Upper lobe of left lung (tissue), 6 donors: ENCODE results near the gene SPATA17. TPM values are rescaled to one million over a fixed set of nuclear protein-coding genes. Genes with fewer than 3 reads are reported as not detected.

Experiments
- ATAC-seq, 2 donors: fragments of 200-7000 bp; cut with Tn5 transposase; one replicate each; pipeline ENCODE4 v1.9.1; 2022; ENCODE audit warnings: mild to moderate bottlenecking in 2 of 2, moderate library complexity in 2 of 2; ENCODE audit not compliant: low FRiP score in 2 of 2
- DNase-seq, 2 donors: peaks; one replicate each; pipeline ENCODE4 v3.0.0-alpha.2; 2019 to 2020
- H3K27ac ChIP-seq, 4 donors: fragments of 200-600 bp; sonication (generic); one replicate each; pipeline ENCODE4 v1.5.1; 2016 to 2019
- H3K27me3 ChIP-seq, 4 donors: fragments of 200-600 bp; sonication (generic); one replicate each; pipeline ENCODE4 v1.5.1; 2017 to 2019
- H3K36me3 ChIP-seq, 4 donors: fragments of 200-600 bp; sonication (generic); one replicate each; pipeline ENCODE4 v1.5.1; 2016 to 2019
- H3K4me1 ChIP-seq, 4 donors: fragments of 200-600 bp; sonication (generic); one replicate each; pipeline ENCODE4 v1.5.1; 2018 to 2019
- H3K4me3 ChIP-seq, 4 donors: fragments of 200-600 bp; sonication (generic); one replicate each; pipeline ENCODE4 v1.5.1; 2017 to 2019; ENCODE audit warnings: mild to moderate bottlenecking in 2 of 4, moderate library complexity in 1 of 4
- H3K9me3 ChIP-seq, 4 donors: fragments of 200-600 bp; sonication (generic); one replicate each; pipeline ENCODE4 v1.5.1; 2018 to 2019
- CTCF ChIP-seq, 6 experiments: fragments of 450-650 bp in 4 of 6; fragments of 200-600 bp in 2 of 6; sonication (generic) in 2 of 6; IDR thresholded peaks; one replicate each; pipeline ENCODE4 v1.5.1; 2016 to 2019; ENCODE audit warnings: antibody characterized with exemption in 6 of 6
- EP300 ChIP-seq, 4 donors: sonication (generic); formaldehyde crosslinking; IDR thresholded peaks; one replicate each; pipeline ENCODE4 v1.5.1; 2017; ENCODE audit warnings: antibody characterized with exemption in 4 of 4, control low read depth in 2 of 4
- POLR2A ChIP-seq, 4 donors: fragments of 450-650 bp; IDR thresholded peaks; one replicate each; pipeline ENCODE4 v1.5.1; 2016 to 2017; ENCODE audit warnings: antibody characterized with exemption in 4 of 4, mild to moderate bottlenecking in 2 of 4
- POLR2AphosphoS5 ChIP-seq, 2 donors: sonication (generic); formaldehyde crosslinking; IDR thresholded peaks; one replicate each; pipeline ENCODE4 v1.5.1; 2017; ENCODE audit warnings: antibody characterized with exemption in 2 of 2
- WGBS, 2 donors: methylation state at CpG; one replicate each; pipeline ENCODE4 v1.1.5; 2017 to 2018; 5-methylcytosine and 5-hydroxymethylcytosine counted together
- total RNA-seq, 6 donors: library from RNA; depleted of rRNA in 4 of 6; stranded (reverse); fragments of >200 nt in 4 of 6; gene quantifications; one replicate each; pipeline versions ENCODE4 v1.1.0 to v1.2.1, GENCODE V29; 2016 to 2021
- donor health status: DM: no; HTN: no; CAD: no; lungs with moderate emphysema.
- donor health status: DM: no; HTN: yes; CAD: no; lungs with severe emphysema.

Gene SPATA17
- total RNA-seq, 6 donors from 2014 or later, result 0.63 to 17.0 (median 1.6) TPM

- Histone ChIP-seq H3K4me3 (no peak overlapping the region), H3K27ac (no peak overlapping the region), H3K27me3 (no peaks in the 10 kb centered on the region), H3K36me3 (no peaks in the 10 kb centered on the region), H3K9me3 (no peaks in the 10 kb centered on the region), H3K4me1 (no peaks in the 10 kb centered on the region)
- ATAC-seq, result no peak
- WGBS, 2 donors, result 93 to 96% methylated on average over 4 of the region's 4 CpGs
- TF ChIP-seq POLR2A (IDR thresholded peaks at IDR 0.05) (no peak), CTCF (IDR thresholded peaks at IDR 0.05) (no peak), EP300 (IDR thresholded peaks at IDR 0.05) (no peak), POLR2AphosphoS5 (IDR thresholded peaks at IDR 0.05) (no peak)
- DNase-seq, result no peak
These were observed 19.5 kb downstream of the SPATA17 start for GRCh38 chr1:217650674-217651073.

GRCh38 chr1:217660353-217661062 lies 29.4 kb downstream of the SPATA17 start:
- H3K36me3 ChIP-seq, result no peaks in the 10 kb centered on the region
- ATAC-seq (peak in 1 of 2 donors; percentile 32), DNase-seq (no peak)
- 47 to 56% methylated on average over 5 of the region's 5 CpGs for WGBS, 2 donors
- no peaks in the 10 kb centered on the region for H3K4me1 ChIP-seq
- no peaks in the 10 kb centered on the region for H3K27me3 ChIP-seq
- H3K27ac ChIP-seq, result no peak overlapping the region
- H3K9me3 ChIP-seq, result no peaks in the 10 kb centered on the region
- no peak for TF ChIP-seq POLR2AphosphoS5 (IDR thresholded peaks at IDR 0.05)
- TF ChIP-seq POLR2A (IDR thresholded peaks at IDR 0.05), result no peak
- peak in 2 of 6 experiments; percentile 10 to 28 for TF ChIP-seq CTCF (IDR thresholded peaks at IDR 0.05)
- no peak overlapping the region for H3K4me3 ChIP-seq

- Histone ChIP-seq H3K36me3 (no peaks in the 10 kb centered on the region), H3K4me1 (no peaks in the 10 kb centered on the region), H3K9me3 (no peaks in the 10 kb centered on the region), H3K4me3 (no peak overlapping the region), H3K27ac (no peak overlapping the region), H3K27me3 (no peaks in the 10 kb centered on the region)
- TF ChIP-seq EP300 (IDR thresholded peaks at IDR 0.05), result no peak
- no peak for TF ChIP-seq POLR2A (IDR thresholded peaks at IDR 0.05)
- no peak for TF ChIP-seq POLR2AphosphoS5 (IDR thresholded peaks at IDR 0.05)
- no peak for TF ChIP-seq CTCF (IDR thresholded peaks at IDR 0.05)
- no peak for DNase-seq
- ATAC-seq, result no peak
These were observed 30.3 kb downstream of the SPATA17 start for GRCh38 chr1:217661407-217661806.

GRCh38 chr1:217668351-217668940 lies 37.3 kb downstream of the SPATA17 start:
- TF ChIP-seq EP300 (IDR thresholded peaks at IDR 0.05), result no peak
- TF ChIP-seq POLR2A (IDR thresholded peaks at IDR 0.05), result no peak
- no peak for TF ChIP-seq CTCF (IDR thresholded peaks at IDR 0.05)
- TF ChIP-seq POLR2AphosphoS5 (IDR thresholded peaks at IDR 0.05), result no peak
- ATAC-seq, result no peak
- 64 to 71% methylated on average over 2 of the region's 2 CpGs for WGBS, 2 donors

GRCh38 chr1:217673387-217673786 lies 42.2 kb downstream of the SPATA17 start:
- DNase-seq (no peak), ATAC-seq (peak in 1 of 2 donors; percentile 63)
- Histone ChIP-seq H3K4me3 (no peak overlapping the region), H3K36me3 (no peaks in the 10 kb centered on the region), H3K4me1 (no peaks in the 10 kb centered on the region), H3K27me3 (no peaks in the 10 kb centered on the region), H3K27ac (no peak overlapping the region), H3K9me3 (no peaks in the 10 kb centered on the region)
- TF ChIP-seq POLR2AphosphoS5 (IDR thresholded peaks at IDR 0.05) (no peak), POLR2A (IDR thresholded peaks at IDR 0.05) (no peak), EP300 (IDR thresholded peaks at IDR 0.05) (no peak)
- WGBS, 2 donors, result 65 to 76% methylated on average over 2 of the region's 2 CpGs

More at GRCh38 chr1:217668351-217668940, 37.3 kb downstream of the SPATA17 start:
- DNase-seq, result no peak
- Histone ChIP-seq H3K4me1 (no peaks in the 10 kb centered on the region), H3K9me3 (no peaks in the 10 kb centered on the region), H3K4me3 (no peak overlapping the region), H3K27ac (no peak overlapping the region), H3K36me3 (no peaks in the 10 kb centered on the region), H3K27me3 (no peaks in the 10 kb centered on the region)
